ENCODE measurements around the gene SKA2. TPM values are rescaled to one million over a fixed set of nuclear protein-coding genes. Genes with fewer than 3 reads are reported as not detected.

SKA2 gene
- total and polyA plus RNA-seq, 2 of the 8 experiments (the other 6 are each of a cell fraction or from before 2014, with no cell fraction given), result 15.6 to 95.8 TPM

GRCh38 chr17:59062509-59062908, 92.5 kb downstream of the SKA2 start:
- H4K5ac ChIP-seq (ENCODE audit: insufficient read length, low read depth, low read length), result no peak overlapping the region
- no peak overlapping the region for H3K18ac ChIP-seq (ENCODE audit: extremely low read depth, low read length)
- no peak overlapping the region for H3K23ac ChIP-seq (ENCODE audit: insufficient read length)
- H3K4me3 ChIP-seq (ENCODE audit: extremely low read depth in 1 of 4, insufficient read depth in 2 of 4, low read depth in 3 of 4, low read length in 4 of 4), result no peak overlapping the region
- H4K20me1 ChIP-seq (replicated peaks in 1 of 2; ENCODE audit: control insufficient read depth in 1 of 2, insufficient read depth in 2 of 2, low read length in 2 of 2), result no peaks in the 10 kb centered on the region
- no peaks in the 10 kb centered on the region for H3K23me2 ChIP-seq (ENCODE audit: low read depth, low read length)
- no peaks in the 10 kb centered on the region for H3K4me1 ChIP-seq (replicated peaks in 1 of 4; ENCODE audit: control insufficient read depth in 3 of 4, insufficient read depth in 4 of 4, low read length in 3 of 4)
- no peak overlapping the region for H4K8ac ChIP-seq (ENCODE audit: extremely low read depth, insufficient read depth, low read length)
- H2BK5ac ChIP-seq (ENCODE audit: low read depth, low read length), result no peak overlapping the region
- no peak overlapping the region for H3K9ac ChIP-seq (replicated peaks in 1 of 4; ENCODE audit: extremely low read depth in 1 of 4, low read depth in 3 of 4, low read length in 3 of 4)
- H2BK15ac ChIP-seq (ENCODE audit: low read length), result no peak overlapping the region
- no peak overlapping the region for H2BK20ac ChIP-seq (ENCODE audit: low read length)
- H3K27me3 ChIP-seq (replicated peaks in 1 of 4; ENCODE audit: control insufficient read depth in 3 of 4, extremely low read depth in 1 of 4, insufficient read depth in 3 of 4, low read length in 3 of 4), result no peaks in the 10 kb centered on the region
- no peaks in the 10 kb centered on the region for H3K9me3 ChIP-seq (ENCODE audit: insufficient read depth in 2 of 2, low read depth in 1 of 2, low read length in 1 of 2)
- no peak overlapping the region for H3K4ac ChIP-seq (replicated peaks; ENCODE audit: insufficient read length, low read depth, low read length)
- peaks cover 3 to 45% (median 13%) of the 10 kb centered on the region in 4 experiments; a peak in 7 of 8 replicates for H3K36me3 ChIP-seq (ENCODE audit: control insufficient read depth in 2 of 4, insufficient read depth in 4 of 4, low read length in 3 of 4)
- WGBS, 2 experiments (ENCODE audit: extremely low coverage in 1 of 2, insufficient coverage in 1 of 2, insufficient read length in 1 of 2, insufficient replicate concordance in 2 of 2, low coverage in 1 of 2, low lambda C conversion rate in 2 of 2, missing lambda C conversion rate in 1 of 2), result 82% methylated on average over 2 of the region's 2 CpGs; no CpG with 5 or more reads in 1 of the 2 experiments
- H3K56ac ChIP-seq (replicated peaks; ENCODE audit: insufficient read length, low read depth, low read length), result no peak overlapping the region
- no peak overlapping the region for H3K27ac ChIP-seq (ENCODE audit: low read depth, low read length)
- no peak overlapping the region for H2BK12ac ChIP-seq (ENCODE audit: low read depth, low read length)
- TF ChIP-seq RBBP5 (IDR thresholded peaks at IDR 0.05; ENCODE audit: borderline replicate concordance, low read depth, low read length) (no peak), POLR2AphosphoS5 (IDR thresholded peaks at IDR 0.05; ENCODE audit: low read depth, low read length) (no peak), SP1 (IDR thresholded peaks at IDR 0.05; ENCODE audit: low read depth, low read length) (no peak), CBX8 (IDR thresholded peaks at IDR 0.05; ENCODE audit: borderline replicate concordance, low read depth, low read length) (no peak), CHD1 (IDR thresholded peaks at IDR 0.05; ENCODE audit: low read depth, low read length) (no peak), KDM4A (IDR thresholded peaks at IDR 0.05; ENCODE audit: low read depth, low read length, severe bottlenecking) (no peak), USF2 (IDR thresholded peaks at IDR 0.05; ENCODE audit: low read length) (no peak), SP2 (IDR thresholded peaks at IDR 0.05; ENCODE audit: low read length) (no peak), POU5F1 (IDR thresholded peaks at IDR 0.05; ENCODE audit: low read depth, low read length) (no peak)
- no peak overlapping the region for H4K91ac ChIP-seq (replicated peaks; ENCODE audit: insufficient read length, low read length)
- ChIA-PET POLR2A (ENCODE audit: partially characterized antibody) (no interaction called here), CTCF (ENCODE audit: partially characterized antibody) (no interaction called here)
- H2AK5ac ChIP-seq (ENCODE audit: low read depth, low read length), result no peak overlapping the region
- DNase-seq (ENCODE audit: low read depth in 1 of 2, low spot score in 2 of 2) (no peak), FAIRE-seq (no peak)
- H2AFZ ChIP-seq (ENCODE audit: low read length), result no peak overlapping the region
- H3K4me2 ChIP-seq (ENCODE audit: insufficient read depth in 1 of 2, low read depth in 2 of 2, low read length in 2 of 2), result no peak overlapping the region
- H3K79me1 ChIP-seq (ENCODE audit: low read depth, low read length), result no peaks in the 10 kb centered on the region
- H2BK120ac ChIP-seq (replicated peaks; ENCODE audit: low read depth, low read length), result no peak overlapping the region
- no peak overlapping the region for H3K14ac ChIP-seq (ENCODE audit: insufficient read length)
- H3K79me2 ChIP-seq (ENCODE audit: control insufficient read depth in 1 of 2, insufficient read depth in 2 of 2, low read length in 2 of 2), result no peaks in the 10 kb centered on the region
